Measurements from ENCODE around the gene FBXO27.
"Not testable (repeated sequence)": the region's sequence is repeated elsewhere in the genome, so short reads cannot be mapped to it uniquely, and the experiment has no call there.

The FBXO27 gene

DNA sequence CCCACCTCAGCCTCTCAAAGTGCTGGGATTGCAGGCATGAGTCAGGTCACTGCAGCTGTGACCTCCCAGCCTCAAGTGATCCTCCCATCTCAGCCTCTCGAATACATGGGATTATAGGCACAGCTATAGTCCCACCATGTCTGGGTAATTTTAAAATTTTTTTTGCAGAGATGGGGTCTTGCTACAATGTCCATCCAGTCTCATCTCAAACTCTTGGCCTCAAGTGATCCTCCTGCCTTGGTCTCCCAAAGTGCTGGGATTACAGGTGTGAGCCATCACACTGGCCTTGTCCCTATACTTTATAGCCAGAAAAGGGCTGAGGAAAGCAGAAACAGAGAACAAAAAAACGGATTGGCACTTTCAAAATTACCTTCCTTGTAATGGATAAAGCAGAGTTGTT, 4.8 kb upstream of the FBXO27 start:
- DNase-seq: no peak

DNA sequence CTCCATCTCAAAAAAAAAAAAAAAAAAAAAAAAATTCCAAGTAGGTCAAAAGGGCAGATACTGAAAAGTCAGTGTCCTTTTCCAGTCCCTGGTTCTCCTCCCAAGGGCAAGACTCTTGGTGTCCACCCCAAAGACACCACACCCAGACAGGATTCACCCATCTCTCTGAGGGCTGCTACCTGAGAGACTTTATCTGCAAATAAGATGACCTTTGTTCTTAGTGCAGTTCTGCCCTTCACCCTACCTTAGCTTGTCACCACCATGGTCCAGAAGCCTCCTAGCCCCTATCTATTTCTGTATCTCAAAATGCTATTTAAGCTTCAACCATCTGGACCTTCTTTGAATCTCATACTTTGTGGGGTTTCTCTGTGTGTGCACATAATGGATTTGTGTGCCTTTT, 4.2 kb upstream of the FBXO27 start:
- no peak for DNase-seq

DNA sequence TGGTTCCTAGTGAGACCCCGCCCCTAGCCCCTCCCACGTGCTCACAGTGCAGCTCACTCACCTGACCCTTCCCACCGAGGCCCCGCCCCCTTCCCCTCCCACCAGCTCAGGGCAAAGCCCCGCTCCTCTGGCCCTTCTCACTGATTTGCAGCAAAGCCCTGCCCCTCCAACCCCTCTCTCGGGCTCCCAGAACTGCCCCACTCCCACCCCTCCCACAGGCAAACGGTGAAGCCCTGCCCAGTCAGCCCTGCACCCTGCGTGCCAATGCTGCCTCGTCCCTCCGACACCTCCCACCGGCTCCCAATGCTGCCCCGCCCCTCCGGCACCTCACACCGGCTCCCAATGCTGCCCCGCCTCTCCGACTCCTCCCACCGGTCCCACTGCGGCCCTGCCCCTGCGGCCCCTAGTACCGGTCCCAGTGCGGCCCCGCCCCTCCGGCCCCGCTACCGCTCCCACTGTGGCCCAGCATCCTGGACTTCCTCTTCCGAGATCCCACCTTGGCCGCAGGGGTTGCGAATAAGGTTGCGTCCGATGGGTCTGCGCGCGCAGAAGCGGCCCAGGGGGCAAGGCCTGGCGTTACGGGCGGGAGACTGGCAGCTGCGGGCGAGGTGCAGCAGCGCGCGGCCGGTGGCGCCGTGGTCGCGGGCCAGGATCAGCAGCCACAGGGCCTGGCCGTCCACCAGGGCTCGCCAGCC, 834 bp downstream of the FBXO27 start:
- DNase-seq: peak; percentile 82

DNA sequence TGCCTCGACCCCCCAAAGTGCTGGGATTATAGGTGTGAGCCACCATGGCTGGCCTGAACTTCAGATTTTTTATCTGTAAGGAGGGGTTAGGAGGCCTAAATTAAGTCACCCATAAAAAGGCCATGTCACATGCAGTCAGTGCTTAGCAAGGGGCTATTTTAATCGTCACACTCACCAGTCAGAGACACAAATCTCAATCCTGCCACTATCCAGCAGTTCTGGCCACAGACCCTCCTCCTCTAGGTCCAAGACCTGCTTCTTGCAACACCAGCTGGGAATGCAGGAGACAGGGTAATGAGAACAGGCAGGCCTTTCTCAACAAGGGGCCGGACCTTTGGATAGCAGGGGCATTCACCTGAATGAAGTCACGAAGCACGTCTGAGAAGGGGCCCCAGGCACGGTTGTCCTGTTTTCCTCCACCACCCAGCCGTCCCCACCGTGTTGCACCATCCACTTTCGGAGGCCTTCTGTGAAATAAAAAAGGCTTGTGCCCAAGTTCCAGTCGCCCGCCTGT, 1.4 kb downstream of the FBXO27 start:
- DNase-seq: no peak

DNA sequence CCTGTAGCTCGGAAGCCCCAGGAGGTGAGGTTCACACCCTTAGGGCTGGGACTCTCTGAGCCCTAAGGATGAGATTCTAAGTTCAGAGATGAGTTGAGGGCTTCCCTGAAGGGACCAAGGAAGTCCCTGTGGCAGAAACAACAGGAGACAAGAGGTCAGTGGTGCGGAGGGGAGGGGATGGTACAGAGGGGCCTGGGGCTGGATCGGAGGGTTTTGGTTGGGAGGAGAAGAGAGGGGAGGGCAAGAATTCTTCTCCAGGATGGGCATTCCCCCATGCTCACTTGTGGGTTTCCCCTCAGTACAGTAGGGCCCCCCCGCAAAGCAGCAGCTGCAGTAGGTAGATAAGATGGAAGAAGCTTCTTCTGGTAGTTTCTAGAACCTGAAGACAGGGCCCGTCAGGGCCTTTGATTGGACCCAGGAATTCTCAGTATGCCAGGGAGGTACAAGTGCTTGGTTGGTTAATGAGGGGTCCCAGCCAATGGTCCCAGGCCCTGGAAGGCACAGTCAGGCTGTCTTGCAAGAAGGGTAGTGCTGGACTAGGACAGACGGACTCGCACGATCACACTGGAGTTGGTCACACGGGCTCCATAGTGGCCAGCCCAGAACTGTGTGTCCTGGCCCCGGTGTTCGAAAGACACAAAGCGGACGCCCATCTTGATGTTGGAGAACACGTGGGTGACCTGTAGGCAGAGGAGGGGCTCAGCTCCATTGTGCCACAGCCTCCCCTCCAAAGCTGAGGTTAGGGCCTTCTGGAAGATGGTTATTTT, 7.3 kb downstream of the FBXO27 start:
- no peak for DNase-seq

DNA sequence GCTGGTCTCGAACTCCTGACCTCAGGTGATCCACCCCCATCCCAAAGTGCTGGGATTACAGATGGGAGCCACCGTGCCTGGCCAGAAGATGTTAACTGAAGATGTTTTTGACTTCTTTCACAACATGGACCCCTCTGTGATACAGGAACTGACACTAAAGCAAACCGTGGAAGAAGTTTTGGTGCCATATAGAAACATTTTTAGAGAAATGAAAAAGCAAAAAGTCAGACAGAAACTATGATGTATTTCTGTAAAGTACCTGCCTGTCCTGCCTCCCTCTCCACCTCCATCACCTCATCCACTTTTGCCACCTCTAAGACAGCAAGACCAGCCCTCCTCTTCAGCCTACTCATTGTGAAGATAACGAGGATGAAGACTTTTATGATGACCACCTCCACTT, 11.3 kb downstream of the FBXO27 start:
- DNase-seq: no peak

DNA sequence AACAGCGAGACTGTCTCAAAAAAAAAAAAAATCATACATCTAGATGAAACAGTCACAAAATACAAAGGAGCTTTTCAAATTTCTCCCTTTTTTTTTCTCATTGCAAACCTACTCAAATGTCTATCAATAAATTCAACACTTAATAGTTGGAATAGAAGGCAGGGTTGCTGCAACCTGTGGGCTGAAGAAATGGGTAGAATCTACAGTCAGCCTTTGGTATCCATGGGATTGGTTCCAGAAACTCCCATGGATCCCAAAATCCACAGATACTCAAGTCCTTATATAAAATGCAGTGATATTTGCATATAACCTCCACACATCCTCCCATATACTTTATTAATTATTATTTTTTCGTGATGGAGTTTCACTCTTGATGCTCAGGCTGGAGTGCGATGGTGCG, 14.7 kb downstream of the FBXO27 start:
- no peak for DNase-seq

DNA sequence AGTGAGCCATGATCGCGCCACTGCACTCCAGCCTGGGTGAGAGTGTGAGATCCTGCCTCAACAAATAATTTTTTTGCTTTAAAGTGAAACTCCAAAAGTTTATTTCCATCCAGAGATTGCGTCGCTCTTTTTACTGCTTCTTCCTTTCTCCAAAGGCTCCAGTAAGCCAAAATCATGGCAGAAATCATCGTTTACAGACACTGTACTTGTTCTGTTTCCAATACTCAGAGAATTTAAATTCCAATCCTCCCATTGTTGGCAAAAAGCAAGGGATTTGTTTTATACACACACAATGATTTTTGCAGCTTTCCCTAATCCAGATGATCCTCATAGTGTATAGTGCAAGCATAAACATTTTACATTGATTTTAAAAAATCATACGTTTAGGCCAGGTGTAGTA, 15.3 kb downstream of the FBXO27 start:
- DNase-seq: no peak

DNA sequence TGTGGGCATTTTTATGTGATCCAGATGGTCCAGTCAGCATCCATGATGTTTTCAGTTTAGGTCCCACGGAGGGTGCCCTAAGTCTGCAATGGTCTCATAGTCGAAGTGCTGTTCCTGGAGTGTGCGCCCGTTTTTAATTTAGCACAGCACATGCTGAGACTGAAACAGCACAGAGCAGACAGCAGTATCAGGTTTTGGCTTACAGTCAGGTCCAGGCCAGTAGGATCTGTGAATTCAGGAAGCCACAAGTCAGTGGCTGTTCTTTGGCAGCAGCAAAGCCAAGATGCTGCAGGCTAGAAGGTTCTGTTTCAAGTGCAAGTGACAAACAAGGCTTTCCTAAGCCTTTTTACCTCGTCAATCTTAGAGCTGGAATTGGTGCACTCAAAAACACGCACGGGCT, 18.3 kb downstream of the FBXO27 start:
- DNase-seq: no peak

DNA sequence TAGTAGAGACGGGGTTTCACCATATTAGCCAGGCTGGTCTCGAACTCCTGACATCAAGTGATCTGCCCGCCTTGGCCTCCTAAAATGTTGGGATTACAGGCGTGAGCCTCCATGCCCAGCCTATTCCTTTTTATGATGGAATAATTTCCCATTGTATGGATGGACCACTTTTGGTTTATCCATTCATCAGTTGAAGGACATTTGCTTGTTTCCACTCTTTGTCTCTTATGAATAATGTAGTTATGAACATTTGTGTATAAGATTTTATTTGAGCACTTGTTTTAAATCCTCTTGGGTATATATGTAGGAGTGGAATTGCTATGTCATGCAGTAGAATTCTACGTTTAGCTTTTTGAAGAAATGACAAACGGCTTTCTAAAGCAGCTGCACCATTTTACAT, 23.3 kb downstream of the FBXO27 start:
- DNase-seq: no peak

DNA sequence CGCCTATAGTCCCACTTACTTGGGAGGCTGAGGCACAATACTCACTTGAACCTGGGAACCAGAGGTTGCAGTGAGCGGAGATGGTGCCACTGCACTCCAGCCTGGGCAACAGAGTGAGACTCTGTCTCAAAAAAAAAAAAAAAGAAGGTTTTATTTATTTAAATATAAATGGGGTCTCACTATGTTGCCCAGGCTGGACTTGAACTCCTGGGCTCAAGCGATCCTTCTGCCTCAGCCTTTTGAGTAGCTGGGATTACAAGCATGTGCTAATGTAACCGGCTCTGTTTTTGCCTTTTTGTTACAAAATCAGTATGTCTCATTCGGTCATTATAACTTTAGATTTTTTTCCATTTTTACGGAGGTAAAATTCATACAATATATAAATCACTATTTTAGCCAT, 24.2 kb downstream of the FBXO27 start:
- no peak for DNase-seq

DNA sequence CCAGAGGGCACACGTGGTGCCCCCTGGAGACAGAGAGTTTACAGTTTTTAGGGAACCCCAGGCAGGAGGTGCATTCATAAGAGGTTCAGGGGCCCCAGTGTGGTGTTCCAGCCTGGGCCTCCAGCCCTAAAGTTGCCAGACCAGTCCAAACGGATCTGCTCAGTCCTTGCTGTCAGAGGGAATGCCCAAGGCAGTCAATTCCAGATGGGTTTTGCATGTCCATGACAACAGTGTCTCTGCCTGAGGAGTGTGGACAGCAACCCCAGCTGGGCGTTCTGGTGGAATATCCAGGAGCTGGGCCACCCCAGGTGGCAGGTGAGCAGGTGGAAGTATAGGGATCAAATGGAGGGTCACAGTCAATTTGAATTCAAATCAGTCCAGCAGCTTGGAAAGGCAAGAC, 25.3 kb downstream of the FBXO27 start:
- DNase-seq: no peak

DNA sequence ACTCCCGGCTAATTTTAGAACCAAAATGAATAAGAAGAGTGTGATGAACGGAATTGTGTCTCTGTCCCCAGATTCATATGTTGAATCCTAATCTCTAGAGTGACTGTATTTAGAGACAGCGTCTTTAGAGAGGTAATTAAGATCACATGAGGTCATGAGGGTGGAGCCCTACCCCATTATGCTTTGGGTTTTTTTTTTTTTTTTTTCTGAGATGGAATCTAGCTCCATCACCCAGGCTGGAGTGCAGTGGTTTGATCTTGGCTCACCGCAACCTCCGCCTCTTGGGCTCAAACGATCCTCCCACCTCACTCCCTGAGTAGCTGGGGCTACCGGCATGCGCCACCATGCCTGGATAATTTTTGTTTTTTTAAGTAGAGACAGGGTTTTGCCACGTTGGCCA, 27.9 kb downstream of the FBXO27 start:
- no peak for DNase-seq

DNA sequence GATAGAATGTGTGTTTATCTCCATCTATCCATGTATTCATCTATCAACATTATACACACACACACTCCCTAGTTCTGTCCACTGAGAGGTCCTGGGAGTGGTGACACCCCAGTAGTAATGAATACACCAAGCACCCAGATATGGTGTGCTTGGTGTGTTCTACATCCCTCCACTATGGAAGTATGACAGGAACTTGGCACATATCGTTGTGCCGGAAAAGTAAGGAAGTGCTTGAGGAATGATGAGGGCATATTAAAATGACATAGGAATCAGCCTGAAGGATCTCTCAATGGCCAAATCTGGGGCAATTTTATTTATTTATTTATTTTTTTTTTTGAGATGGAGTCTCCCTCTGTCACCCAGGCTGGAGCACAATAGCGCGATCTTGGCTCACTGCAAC, 28.6 kb downstream of the FBXO27 start:
- DNase-seq: no peak

DNA sequence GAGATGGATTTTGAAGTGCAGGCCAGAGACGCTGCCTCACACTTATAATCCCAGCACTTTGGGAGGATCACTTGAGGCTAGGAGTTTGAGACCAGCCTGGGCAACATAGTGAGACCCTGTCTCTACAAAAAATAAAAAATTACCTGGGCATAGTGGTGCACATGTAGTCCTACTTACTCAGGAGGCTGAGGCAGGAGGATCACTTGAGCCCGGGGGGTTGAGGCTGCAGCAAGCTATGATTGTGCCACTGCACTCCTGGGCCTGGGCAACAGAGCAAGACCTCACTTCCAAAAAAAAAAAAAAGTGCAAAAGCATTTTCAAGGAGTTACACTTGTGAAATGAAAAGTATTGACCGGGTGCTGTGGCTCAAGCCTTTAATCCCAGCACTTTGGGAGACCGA, 29.2 kb downstream of the FBXO27 start:
- no peak for DNase-seq

DNA sequence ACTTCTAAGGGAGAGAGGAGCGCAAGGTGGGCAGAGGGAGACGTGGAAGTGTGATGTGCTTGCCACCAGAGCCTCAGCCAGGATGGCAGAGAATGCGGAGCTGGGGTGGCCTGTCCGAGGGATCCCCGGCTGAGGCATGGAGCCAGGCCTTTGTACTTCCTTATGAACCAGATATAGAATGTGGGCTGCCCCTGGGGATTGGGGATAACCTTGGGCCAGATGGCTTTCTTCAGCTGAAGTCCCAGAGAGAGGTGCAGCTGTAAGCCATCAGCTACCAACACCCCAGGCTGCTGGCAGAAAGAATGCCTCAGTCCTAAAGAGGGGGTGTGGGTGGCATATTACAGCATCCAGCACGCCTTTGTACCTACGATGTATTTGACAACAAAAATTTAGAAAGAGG, 31.3 kb downstream of the FBXO27 start:
- DNase-seq: no peak

DNA sequence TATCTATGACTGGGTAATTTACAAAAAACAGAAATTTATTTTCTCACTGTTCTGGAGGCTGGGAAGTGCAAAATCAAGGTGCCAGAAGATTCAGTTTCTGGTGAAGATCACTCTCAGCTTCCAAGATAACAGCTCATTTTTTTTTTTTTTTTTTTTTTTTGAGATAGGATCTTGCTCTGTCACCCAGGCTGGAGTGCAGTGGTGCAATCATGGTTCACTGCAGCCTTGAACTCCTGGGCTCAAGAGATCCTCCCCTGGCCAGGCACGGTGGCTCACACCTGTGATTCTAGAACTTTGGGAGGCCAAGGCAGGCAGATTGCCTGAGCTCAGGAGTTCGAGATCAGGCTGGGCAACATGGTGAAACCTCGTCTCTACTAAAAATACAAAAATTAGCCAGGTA, 34.8 kb downstream of the FBXO27 start:
- not testable (repeated sequence) for DNase-seq

DNA sequence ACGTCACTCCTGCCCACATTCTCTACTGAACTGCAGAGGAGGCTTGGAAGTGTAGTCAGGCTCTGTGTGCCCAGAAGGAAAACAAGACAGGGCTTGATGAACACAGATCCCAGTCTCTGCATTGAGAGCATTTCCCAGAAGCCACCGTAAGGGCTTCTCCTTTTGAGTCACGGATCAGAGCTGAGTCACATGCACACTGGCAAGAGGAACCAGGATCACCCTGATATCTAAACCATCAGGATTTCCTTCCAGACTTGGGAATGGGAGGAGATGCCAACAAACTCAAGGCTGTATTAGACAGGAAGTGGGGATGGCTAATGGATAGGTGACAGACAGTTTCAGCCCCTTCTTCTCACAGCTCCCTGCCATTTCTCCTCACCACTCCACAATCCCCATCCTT, 39.1 kb downstream of the FBXO27 start:
- DNase-seq: no peak

DNA sequence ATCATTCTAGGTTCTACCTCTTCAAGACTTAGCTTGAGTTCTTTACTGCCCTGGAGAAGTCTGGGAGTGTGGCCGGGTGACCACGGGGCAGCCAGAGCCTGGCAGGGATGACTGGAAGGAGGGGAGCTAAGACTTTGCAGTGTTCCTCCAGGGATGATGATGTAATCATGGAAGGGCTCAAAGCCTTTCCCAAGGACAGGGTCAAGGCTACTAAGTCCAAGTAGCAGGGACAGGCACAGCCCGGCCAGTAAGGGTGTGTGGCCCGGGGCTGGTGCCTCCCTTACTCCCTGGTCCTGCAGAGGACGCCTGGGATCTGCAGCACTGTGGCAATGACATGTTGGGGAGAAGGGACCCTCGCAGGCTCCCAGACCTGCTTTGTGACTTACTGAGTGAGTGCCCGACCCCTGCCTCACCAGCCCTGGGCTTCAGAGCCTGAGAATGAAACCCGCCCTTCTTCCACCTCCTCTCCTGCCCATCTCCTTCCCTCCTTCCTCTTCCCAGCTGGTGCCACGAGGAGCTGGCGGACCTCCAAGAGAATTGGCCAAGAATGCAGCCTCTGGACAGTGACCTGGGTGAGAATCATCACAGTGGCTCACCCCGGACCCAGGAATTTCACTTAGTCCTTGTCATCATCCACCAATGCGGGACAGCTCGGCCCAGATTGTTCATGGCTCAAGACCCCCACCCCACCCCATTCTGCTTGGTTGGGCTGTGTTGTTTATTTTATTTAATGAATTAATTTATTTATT, 41.2 kb downstream of the FBXO27 start:
- no peak for DNase-seq

DNA sequence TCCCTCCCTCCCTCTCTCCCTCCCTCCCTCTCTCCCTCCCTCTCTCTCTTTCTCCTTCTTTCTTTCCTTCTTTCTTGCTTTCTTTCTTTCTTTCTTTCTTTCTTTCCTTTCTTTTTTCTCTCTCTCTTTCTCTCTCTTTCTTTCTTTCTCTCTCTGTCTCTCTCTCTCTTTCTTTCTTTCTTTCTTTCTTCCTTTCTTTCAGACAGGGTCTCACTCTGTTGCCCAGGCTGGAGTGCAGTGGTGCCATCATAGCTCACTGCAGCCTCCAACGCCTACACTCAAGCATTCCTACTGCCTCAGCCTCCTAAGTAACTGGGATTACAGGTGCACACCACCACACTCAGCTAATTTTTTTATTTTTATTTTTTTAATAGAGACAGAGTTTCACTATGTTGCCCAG, 42.7 kb downstream of the FBXO27 start:
- not testable (repeated sequence) for DNase-seq

DNA sequence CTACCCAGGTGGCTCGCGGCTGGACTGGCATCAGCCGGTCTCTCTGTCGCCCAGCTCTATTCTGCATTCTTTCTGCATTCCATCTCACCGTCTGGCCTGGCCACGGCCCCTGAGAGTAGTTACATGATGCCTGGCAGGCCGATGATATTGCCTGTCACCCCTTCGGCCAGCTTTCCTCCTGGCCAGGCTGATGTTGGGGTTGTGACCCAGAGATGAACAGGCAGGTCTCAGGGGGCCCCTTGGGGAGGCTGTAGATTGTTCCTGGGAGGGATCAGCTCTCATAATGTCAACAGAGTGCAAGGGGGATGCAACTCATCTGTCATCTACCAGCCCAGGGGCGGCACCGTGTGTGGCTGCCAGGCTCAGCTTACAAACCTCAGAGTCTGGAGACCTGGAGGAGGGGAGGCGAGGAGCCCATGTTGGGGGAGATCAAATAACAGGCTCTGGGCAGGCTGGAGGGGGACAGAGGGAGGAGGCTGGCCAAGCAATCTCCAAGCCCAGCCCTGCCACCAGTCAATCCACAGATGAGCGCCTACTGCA, 43.2 kb downstream of the FBXO27 start:
- DNase-seq: no peak

DNA sequence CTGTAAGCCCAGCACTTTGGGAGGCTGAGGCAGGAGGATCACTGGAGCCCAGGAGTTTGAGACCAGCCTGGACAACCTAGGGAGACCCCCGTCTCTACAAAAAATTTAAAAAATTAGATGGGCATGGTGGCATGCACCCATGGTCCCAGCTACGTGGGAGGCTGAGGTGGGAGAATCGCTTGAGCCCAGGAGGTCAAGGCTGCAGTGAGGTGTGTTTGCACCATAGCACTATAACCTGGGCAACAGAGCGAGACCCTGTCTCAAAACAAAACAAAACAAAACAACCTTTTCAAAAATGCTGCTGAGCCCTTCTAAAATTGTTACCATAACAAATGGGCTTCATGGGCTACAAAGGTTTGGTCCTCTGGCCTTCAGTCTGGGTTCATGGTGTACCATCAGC, 43.7 kb downstream of the FBXO27 start:
- not testable (repeated sequence) for DNase-seq

DNA sequence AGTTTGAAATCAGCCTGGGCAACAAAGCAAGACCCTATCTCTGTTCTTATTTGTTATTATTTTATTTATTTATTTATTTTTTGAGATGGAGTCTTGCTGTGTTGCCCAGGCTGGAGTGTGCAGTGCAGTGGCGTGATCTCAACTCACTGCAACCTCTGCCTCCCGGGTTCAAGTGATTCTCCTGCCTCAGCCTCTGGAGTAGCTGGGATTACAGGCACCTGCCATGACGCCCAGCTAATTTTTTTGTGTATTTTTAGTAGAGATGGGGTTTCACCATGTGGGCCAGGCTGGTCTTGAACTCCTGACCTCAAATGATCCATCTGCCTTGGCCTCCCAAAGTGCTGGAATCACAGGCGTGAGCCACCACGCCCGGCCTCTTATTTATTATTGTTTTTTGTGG, 44.6 kb downstream of the FBXO27 start:
- not testable (repeated sequence) for DNase-seq

DNA sequence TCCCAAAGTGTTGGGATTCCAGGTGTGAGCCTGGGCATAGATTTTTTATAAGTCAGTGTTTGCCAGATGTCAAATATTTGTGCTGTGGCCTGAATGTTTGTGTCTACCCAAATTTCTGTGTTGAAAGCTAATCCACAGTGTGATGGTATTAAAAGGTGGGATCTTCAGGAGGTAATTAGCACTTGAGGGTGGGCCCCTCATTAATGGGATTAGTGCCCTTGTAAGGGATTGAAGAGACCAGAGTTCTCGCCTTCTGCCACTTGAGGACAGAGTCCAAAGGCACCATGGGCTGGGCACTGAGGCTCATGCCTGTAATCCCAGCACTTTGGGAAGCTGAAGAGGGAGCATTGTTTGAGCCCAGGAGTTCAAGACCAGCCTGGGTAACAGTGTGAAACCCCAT, 47.1 kb downstream of the FBXO27 start:
- DNase-seq: no peak

Measured in stimulated activated CD4-positive, alpha-beta T cell treated with anti-CD3 and anti-CD28 coated beads, Interleukin-12 subunit alpha, Interleukin-12 subunit beta, amount 100 ng/mL, for 4 hours (primary cell).